ENCODE data around the gene F9. TPM values are rescaled to one million over a fixed set of nuclear protein-coding genes. Genes with fewer than 3 reads are reported as not detected.

Gene F9
- total RNA-seq, 1 experiment from 2014 or later = 0.17 TPM

DNA sequence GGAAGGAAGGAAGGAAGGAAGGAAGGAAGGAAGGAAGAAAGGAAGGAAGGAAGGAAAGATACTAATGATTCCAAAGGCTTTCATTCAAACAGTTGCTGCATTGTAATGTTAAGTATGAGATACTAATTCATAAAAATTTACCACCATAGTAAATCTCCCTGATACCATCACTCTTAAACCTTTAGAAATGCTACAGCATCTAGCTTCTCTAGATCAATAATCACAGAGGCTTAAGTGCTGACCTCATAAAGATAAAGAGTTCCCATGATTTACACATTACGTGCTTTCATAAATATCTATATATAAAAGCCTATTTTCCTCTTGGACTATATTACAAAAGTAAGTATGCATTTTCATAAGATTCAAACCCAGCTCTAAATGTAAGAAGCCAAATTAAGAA lies 36.4 kb downstream of the F9 start (continued):
- TF ChIP-seq, protein P1, sequence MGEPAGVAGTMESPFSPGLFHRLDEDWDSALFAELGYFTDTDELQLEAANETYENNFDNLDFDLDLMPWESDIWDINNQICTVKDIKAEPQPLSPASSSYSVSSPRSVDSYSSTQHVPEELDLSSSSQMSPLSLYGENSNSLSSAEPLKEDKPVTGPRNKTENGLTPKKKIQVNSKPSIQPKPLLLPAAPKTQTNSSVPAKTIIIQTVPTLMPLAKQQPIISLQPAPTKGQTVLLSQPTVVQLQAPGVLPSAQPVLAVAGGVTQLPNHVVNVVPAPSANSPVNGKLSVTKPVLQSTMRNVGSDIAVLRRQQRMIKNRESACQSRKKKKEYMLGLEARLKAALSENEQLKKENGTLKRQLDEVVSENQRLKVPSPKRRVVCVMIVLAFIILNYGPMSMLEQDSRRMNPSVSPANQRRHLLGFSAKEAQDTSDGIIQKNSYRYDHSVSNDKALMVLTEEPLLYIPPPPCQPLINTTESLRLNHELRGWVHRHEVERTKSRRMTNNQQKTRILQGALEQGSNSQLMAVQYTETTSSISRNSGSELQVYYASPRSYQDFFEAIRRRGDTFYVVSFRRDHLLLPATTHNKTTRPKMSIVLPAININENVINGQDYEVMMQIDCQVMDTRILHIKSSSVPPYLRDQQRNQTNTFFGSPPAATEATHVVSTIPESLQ (CRISPR knock-in tag; IDR thresholded peaks at IDR 0.05) = no peak
- no peak for TF ChIP-seq RELA (CRISPR knock-in tag; IDR thresholded peaks at IDR 0.05; ENCODE audit: borderline replicate concordance)
- TF ChIP-seq MLX (CRISPR knock-in tag; IDR thresholded peaks at IDR 0.05) = no peak

DNA sequence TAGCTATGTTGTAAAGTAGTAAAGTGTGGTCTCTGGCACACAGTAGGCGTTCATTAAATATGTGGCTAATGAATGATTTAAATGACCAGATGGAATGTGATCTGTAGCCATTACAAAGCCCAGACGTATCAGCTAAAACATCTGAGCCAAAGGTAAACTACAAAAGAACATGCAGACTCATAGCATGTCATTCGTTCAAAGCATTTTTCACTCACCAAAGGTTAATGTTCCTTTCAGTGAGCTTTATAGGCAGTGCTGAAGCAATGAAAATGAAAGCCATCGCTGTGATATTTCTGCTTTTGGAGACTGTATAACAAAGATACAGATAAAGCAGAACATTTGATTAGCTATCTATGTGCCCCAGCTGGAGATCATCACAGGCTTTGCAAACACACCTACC lies 50.5 kb downstream of the F9 start:
- Mint-ChIP-seq H3K9me3 (no peaks in the 10 kb centered on the region), H3K27ac (no peak overlapping the region), H3K4me3 (no peak overlapping the region), H3K27me3 (ENCODE audit: low read depth) (no peaks in the 10 kb centered on the region), H3K36me3 (no peaks in the 10 kb centered on the region), H3K4me1 (no peaks in the 10 kb centered on the region)
- DNase-seq (ENCODE audit: low spot score) = no peak
- ATAC-seq = no peak
- TF ChIP-seq, protein P2, sequence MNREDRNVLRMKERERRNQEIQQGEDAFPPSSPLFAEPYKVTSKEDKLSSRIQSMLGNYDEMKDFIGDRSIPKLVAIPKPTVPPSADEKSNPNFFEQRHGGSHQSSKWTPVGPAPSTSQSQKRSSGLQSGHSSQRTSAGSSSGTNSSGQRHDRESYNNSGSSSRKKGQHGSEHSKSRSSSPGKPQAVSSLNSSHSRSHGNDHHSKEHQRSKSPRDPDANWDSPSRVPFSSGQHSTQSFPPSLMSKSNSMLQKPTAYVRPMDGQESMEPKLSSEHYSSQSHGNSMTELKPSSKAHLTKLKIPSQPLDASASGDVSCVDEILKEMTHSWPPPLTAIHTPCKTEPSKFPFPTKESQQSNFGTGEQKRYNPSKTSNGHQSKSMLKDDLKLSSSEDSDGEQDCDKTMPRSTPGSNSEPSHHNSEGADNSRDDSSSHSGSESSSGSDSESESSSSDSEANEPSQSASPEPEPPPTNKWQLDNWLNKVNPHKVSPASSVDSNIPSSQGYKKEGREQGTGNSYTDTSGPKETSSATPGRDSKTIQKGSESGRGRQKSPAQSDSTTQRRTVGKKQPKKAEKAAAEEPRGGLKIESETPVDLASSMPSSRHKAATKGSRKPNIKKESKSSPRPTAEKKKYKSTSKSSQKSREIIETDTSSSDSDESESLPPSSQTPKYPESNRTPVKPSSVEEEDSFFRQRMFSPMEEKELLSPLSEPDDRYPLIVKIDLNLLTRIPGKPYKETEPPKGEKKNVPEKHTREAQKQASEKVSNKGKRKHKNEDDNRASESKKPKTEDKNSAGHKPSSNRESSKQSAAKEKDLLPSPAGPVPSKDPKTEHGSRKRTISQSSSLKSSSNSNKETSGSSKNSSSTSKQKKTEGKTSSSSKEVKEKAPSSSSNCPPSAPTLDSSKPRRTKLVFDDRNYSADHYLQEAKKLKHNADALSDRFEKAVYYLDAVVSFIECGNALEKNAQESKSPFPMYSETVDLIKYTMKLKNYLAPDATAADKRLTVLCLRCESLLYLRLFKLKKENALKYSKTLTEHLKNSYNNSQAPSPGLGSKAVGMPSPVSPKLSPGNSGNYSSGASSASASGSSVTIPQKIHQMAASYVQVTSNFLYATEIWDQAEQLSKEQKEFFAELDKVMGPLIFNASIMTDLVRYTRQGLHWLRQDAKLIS (CRISPR knock-in tag; IDR thresholded peaks at IDR 0.05; ENCODE audit: borderline replicate concordance) = no peak
- no peak for TF ChIP-seq ZNF138 (CRISPR knock-in tag; conservative IDR thresholded peaks at IDR 0.05)
- no peak for TF ChIP-seq HMGXB4 (CRISPR knock-in tag; IDR thresholded peaks at IDR 0.05)
- TF ChIP-seq FOXK1 (CRISPR knock-in tag; IDR thresholded peaks at IDR 0.05) = no peak
- no peak for TF ChIP-seq GABPB1 (CRISPR knock-in tag; IDR thresholded peaks at IDR 0.05)
- TF ChIP-seq CREM (CRISPR knock-in tag; IDR thresholded peaks at IDR 0.05) = no peak
- no peak for TF ChIP-seq ZNF671 (CRISPR knock-in tag; IDR thresholded peaks at IDR 0.05)
- TF ChIP-seq ZNF396 (CRISPR knock-in tag; IDR thresholded peaks at IDR 0.05; ENCODE audit: borderline replicate concordance) = no peak
- TF ChIP-seq USF2 (CRISPR knock-in tag; IDR thresholded peaks at IDR 0.05) = no peak
- no peak for TF ChIP-seq PRDM15 (CRISPR knock-in tag; IDR thresholded peaks at IDR 0.05)
- TF ChIP-seq NFE2L1 (CRISPR knock-in tag; IDR thresholded peaks at IDR 0.05) = no peak
- TF ChIP-seq ZNF416 (CRISPR knock-in tag; IDR thresholded peaks at IDR 0.05) = no peak
- ChIA-PET CTCF (interaction anchor here (1.2 kb wide), 1 partner anchor 22 kb away, joined by 3 read pairs; no protein-coding TSS in a partner anchor), POLR2A (no interaction called here)

Measured in WTC11 (cell line).